Activated T-cell treated with anti-CD3 and anti-CD28 coated beads, Interleukin-2, amount 50 U/mL, for 1 hour (primary cell): ENCODE results near the gene SPATA2.

Source experiments
- DNase-seq: peaks from one replicate; pipeline ENCODE4 v3.0.0-alpha.2; 2020

Gene SPATA2

DNA sequence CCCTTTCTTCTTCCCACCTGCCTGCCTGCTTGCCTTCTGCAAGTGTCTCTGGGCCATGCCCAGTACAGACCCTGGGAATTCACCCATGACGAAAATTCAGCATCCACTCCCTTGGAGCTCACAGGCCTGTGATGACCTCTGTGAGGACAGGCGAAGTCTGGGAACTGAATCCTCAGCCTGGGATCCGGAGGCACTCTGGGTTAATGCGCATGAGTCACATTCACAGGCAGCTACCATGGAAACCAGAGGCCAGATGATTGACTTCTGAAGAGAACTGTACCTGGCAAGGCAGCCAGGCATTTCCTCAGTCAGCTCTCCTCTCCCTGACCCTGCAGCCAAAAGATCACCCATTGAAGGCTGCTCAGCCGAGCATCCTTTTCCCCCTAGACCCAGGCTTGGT lies 61.7 kb downstream of the SPATA2 start:
- no peak for DNase-seq
